ENCODE data around the gene LRRC7.
"Not testable (repeated sequence)": the region's sequence is repeated elsewhere in the genome, so short reads cannot be mapped to it uniquely, and the experiment has no call there.

LRRC7 gene

DNA sequence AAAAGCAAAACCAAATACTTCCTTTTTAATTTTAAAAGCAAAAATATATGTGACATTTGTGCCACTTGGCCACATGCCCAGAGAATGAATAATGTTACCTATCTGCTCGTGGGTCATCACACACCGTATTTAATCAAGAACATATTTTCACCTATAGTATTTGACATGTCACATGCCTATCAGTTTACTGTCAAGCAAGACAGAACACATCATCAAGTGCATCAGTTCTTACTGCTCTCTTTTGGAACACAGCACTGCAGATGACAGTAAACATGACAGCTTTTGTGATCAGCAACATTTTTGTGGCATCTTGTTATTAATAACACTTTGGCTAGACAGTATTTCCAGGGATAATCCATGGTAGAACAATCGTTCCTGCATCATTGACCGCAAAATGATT lies 134.4 kb downstream of the LRRC7 start:
- DNase-seq, result no peak

DNA sequence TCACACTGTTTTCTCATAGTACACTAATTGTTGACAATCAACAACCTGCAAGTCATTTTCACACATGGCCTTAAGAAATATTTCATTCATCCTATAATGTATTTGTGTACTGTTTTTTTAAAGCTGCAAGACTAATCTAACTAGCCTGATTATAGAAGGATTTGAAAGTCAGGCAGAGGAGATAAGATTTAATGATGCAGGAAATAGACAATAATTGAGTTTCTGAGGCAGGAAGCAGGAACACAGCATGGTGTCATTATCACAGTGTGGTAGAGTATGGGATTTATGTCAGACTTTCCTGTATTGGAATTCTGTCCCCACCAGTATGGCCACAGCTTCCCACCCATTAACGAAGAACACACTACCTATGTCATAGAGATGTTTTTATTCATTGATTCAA lies 138.8 kb downstream of the LRRC7 start:
- DNase-seq, result no peak

DNA sequence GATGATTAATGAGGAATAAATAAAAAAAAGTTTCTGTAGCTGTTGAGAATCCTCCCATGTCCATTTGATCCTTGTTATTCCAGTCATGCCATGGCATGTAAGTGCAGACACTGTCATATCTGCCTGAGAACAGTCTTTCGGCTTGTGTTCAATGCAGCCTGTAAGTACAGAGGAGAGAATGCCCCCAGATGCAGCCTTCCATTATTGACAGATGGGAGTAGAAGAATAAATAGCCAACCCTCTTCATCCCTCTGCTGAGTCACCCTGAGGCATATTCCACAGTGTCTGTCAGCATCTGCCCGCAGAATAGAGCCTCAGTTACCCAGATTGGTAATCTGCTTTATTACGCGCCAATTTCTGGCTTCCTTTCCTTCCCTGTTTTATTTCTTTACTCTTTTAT lies 139.4 kb downstream of the LRRC7 start:
- no peak for DNase-seq

DNA sequence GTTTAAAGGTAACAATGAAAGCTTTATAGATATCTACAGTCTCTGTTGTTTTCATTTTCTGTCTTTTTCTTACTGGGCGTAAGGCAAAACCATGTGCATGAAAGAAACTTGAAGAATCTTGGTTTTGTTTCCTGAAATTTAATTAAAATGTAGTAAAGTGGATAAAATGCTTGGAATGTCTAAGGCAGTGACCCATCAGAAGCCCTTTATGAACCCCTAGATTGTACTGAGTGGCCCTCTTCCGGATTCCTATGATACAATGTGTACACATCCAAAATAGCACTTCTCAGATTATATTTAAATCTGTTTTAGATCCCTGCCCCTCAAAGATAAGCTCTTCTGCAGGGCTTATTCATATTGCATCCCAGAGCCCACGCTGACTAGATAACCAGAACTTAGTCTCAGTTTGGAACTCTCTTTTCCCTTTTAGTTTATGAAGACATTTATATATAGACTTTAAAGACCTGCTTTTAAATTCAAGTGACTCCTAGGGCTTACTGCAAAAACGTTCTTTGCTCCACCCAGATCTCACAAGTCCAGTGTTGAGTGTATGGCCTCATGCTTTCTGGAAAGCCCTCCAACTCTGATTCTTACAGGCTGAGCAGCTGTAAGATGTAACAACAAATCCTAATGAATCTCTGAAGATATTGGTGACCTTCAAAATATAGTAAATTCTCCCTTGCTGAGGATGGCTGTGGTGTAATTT lies 142.9 kb downstream of the LRRC7 start:
- no peak for DNase-seq

DNA sequence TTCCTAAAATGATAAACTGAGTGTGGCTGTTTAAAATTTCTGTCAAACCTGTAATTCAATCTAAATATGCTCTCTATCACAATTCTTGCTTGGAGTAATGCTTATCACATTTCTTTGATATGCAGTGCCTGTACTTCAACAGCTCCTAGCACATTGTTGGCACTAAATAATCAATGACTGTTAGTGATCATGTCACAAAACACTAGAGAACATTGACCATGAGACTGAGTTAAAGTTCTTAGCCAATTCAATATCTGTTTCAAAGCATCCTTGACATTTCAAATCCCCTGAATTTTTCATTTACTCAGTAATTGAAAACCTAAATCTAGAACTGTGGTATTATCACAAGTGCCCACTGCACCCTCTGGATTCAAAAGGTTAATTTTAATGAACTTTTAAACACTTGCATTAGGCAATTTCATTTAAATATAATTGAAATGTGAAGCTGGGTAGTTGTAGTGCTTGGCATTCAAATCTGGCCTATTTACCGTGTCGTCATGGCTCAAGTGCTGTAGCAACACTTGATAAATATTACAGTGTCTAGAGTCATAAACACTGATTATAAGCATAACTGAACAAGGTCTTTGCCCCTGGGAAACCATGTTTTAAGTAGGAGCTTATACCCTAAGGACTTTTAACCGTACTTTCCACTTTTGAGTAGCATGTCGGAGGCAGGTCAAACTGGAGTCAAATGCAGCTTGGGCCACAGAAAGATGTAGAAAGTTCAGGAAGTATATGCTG lies 143.6 kb downstream of the LRRC7 start:
- DNase-seq, result no peak

DNA sequence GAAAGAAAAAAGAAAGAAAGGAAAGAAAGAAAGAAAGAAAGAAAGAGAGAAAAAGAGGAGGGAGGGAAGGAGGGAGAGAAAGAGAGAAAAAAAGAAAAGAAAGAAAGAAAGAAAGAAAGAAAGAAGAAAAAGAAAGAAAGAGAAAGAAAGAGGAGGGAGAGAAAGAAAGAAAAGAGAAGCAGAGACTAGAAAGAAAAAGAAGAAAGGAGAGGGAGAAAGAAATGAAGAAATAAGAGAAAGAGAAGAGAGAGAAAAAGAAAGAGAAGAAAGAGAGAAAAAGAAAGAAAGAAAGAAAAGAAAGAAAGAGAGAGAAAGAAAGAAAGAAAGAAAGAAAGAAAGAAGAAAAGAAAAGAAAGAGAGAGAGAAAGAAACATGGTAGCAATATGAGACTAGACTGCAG lies 150.1 kb downstream of the LRRC7 start:
- DNase-seq, result not testable (repeated sequence)

DNA sequence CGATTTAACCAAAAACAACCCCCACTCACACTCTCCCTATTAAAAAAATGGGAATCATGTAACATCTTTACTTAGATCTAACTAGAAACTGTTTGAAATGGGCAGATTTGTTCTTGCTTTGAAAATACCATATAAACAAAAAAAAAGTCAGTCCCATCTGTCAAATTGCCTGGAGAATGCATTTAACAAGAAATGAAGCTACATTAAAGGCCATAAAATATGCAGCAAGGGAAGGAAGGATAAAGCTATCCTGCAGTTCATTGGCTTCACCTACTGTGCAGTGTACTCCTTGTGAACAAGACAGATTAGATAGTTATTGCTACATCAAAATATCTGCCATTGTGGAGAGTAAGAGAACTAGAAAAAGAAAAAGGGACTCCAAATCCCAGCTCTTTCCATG lies 160.5 kb downstream of the LRRC7 start:
- no peak for DNase-seq

DNA sequence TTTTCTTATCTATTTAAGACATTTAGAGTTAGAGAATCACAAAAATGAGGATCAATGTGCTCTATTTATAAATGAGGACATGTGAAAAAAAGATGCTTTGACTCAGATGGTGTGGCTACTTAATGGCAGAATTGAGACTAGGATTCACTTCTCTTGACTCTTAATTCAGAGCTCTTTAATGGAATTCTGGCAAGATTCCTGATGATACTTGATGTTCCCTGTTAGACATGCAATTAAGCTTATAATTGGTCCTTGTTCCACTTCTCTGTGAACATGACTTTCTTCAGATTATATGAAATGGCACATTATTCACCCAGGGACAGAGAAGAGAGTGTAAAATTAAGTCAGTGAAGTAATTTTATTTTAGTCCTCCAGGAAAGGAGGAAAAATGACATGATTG lies 165.3 kb downstream of the LRRC7 start:
- DNase-seq, result no peak

DNA sequence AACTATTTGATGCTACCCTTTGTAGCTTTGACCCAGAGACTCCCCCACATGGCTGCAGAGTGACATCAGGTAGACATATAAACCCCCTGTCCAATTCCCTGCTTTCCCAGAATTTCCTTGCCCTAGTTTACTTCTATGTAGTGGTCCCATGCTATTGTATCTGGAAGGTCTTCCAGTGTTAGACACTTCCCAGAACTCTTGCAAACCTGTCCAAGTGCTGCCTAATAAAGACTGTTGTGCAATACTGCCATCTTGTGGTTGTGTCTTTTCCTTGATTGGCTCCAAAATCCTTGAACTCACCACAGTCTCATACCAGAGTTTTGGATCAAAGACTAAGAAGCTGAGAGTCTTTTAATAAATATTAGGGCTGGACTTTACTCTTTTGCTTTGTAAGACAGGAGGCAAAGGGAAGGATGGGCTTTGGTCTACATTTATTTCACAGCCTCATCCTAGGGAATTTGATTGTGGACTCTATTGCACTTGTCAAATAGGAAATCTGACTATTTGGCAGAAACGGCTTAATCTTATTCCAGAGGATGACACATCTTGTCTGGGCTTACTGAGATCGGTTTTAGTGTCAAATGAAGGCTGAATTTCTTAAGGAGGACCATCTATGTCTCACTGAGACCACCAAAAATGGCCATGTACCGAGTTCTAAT lies 169.9 kb downstream of the LRRC7 start:
- DNase-seq, result no peak

DNA sequence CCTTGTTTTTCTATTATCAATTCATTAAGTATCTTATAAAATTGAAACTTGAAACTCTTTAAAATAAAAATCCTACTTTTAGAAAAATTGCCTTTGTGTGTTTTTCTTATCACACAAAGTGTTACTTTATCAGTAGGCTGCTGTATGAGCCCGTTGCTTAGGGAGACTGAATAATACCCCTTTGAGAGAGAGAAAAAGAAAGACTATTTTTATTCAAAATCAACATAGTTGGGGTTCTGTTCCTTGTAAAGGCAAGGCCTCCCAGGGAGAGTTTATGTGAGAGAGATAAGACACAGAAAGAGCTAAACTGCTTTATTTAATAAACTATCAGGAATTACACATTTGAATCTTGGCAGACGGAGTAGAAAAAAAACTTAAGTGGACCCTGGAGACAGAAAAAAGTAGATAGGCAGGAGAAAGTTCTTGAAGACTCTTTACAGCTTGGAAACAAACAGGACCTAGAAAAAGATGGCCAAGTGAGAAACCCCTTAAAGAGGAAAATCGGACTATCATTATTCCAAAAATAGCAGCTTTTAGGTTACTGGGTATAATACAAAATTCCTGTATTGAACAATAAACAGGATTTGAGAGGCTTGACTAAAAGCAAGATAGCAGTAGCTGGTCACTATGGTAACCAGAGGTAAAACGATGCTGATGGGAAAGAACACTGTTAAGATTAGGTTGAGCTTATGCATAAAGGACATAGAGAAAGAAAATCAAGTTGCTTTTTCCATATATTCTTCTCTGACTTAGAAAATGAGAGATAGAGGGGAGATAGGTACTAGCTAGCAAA lies 170.9 kb downstream of the LRRC7 start:
- DNase-seq, result no peak

DNA sequence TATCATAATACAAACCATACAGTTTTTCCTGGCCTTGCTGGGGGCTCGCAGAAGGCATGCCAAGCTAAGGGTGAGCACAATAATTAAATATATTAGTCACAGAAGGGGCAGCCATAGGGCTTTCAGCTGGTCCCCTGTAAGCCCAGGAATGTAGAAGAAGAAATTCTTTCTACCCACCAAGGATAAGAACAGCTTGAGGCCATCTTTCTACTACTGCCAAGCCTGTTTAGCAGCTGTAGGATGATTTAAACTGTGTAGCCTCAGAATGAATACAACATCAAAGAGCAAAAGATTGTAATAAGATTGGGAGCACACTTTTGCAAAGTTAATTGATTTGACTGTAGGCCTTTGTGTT lies 171.5 kb downstream of the LRRC7 start:
- no peak for DNase-seq

DNA sequence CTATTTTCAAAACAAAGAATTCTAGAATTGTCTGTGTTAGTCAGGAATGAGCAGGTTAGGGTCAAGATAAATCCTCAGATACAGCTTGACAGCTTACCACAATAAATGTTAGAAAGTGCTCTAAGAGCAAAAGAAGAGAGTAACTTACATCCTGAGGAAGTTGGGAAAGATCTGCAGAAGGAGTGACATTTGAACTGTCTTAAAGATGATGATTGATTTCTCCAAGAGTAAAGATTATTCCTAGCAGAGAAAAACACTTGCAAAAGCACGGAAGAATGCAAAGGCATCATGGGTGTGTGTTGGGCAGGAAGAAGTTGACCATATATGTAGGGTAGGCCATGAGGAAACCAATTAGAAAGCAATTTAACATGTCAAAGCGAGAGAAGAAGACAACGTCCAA lies 175.4 kb downstream of the LRRC7 start:
- DNase-seq, result no peak

DNA sequence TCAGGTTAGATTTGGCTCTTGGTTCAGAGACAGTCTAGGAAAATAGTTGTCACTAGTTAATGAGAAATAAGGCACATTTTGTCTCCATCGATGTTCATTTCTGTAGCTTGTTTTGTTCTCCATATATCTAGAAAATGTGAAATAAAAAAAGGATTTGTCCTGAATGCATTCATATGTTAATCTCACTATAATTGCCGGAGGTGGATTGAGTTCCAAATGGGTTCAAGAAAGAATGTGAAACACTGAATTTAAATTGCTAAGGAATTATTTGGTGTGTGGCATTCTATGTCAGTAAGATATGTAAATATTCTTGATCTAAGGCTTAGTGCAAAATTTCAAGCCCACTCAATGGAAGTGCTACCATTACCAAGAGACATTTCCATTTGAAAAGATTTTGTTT lies 176.7 kb downstream of the LRRC7 start:
- no peak for DNase-seq

DNA sequence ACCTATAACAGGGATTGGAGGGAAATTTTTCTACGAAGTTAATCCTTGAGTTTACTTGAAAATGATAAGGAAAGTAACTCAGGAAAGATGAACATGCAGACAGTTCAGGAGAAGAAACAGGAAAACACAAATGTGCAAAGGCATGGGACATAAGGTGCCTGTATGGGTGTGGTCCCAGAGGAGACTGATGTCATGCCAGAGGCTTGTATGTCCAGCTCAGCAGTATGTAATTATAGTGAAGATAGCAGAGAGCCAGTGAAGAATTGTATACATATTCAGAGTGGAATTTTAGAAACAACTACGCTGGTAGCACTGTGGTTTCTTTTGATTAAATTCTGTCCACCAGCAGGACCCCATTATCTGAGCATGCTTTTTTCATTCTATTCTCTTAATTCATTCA lies 179.5 kb downstream of the LRRC7 start:
- no peak for DNase-seq

DNA sequence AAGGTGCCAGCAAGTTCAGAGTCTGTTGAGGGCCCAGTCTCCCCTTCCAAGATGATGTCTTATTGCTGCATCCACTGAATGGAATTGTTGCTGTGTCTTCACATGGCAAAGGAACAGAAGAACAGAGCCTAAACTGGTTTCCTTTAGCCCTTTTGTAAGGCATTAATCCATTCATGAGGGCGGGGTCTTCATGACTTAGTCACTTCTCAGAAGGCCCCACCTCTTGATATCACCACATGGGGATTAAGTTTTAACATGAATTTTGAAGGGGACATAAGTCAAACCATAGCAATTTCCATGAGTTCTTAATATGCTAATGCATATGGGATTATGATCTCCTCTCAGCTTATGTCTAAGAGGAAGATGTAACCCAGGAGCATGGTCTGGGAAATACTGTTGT lies 182.9 kb downstream of the LRRC7 start:
- DNase-seq, result no peak

DNA sequence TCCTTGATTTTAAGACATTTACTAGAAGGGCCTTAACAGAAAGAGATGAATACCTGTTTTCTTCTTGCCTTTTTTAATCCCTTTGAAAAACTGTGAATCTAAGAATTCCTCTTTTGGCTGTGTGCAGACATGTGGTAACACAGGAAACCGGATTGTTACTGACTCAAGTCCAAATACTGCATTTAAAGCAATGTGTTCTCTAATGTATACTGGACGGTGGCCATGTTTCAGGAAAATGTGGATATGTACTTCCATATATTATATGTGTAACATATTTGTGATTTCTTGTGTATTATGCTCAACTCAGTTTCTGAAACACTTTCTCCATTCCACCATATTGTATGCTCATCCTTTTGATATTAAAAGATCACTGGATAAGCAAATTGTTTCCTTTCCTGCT lies 185.1 kb downstream of the LRRC7 start:
- no peak for DNase-seq

DNA sequence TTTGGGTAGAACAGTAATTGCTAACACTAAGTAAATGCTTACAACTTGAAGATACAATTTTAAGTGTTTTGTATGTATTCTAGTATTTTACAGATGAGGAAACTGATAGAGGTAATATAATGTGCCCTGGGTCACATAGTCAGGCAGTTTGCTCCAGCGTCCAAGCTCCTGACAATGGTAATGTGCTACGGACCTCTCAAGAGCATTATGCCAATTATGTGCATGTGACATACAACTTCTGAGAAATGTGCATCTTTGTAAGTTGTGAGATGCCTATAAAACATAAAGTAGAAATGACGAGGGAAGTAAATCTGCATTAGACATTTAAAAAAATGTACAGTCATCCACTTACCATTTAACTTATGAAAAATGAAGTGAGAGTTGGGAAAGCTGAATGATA lies 186.8 kb downstream of the LRRC7 start:
- DNase-seq, result no peak

DNA sequence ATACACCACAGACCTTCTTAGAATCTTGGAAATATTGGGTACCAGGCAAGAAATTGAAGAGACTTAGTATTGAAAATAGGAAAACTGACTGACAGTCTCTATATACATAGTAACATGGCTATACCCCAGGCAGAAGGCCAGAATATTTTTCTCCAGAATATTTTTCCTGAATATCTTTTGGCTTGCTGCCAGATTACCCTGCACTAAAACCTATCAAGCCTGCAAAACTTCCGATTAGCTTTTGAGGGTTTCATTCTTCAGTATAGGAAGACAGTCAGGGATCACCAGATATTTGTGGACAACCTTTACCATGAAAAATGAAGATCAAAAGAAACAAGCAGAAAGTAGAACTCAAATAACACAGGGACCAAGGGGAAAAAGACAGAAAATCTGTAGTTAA lies 187.9 kb downstream of the LRRC7 start:
- no peak for DNase-seq

DNA sequence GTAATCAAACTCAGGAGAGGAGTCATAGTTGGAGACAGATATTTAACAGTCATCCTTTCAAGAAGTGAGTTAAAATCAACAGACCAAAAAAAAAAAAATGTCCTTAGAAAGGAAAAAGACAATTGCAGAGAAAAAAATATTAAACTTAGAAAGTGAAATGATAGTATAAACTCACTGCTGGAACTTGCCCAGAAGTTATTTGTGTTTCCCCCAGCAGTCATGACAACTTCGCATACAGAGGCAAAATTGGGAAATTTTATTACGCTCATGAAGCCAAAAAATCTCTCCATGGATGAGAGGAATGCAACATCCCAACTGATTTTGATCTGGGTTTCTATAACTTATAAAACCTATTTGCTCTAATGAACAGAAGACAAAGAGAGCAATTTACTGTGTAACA lies 198.2 kb downstream of the LRRC7 start:
- DNase-seq, result no peak

DNA sequence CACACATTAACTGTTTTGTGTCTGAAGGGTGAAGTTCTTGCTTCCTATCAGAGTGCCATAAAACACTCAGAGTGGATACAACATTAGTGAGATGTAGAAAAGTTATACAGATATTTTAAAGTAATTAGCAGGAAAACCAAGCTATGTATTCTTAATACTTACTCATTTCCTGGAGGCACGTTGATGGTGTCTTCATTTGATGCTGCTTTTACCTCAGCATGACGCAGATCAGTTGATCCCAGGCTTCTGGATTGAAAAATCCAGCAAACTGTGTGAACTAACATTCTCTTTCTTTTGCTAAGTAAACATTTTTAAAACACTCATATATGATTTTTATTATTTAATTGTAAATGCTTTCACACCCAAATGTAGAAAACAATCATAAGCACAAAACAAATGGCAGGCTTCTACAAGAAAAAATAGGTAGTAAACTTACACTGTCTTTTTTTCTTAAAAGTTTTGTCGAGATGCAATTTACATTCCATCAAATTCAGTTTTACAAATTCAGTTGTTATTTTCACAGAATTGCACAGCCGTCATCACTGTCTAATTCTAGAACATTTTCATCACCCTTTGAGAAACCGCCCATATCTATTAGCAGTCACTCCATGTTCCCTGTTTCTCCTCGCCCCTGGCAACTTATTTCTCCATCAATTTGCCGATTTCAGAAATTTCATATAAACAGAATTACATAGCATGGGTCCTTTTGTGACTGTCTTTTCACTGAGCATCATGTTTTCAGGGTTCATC lies 198.9 kb downstream of the LRRC7 start:
- no peak for DNase-seq

DNA sequence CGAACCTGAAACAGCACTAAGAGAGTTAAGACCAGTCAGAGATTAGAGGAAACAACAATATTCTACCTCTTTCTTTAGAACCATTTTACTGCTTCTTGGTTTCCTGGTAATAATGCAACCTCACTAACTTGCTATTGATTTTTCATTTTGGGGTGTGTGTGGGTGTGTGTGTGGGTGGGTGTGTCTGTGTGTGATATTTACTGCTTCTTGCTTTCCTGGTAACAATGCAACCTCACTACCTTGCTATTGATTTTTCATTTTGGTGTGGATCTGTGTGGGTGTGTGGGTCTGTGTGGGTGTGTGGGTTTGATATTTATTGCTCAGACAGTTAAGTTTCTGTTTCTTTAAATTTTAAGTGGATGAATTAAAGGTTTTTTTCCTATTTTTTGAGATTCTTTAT lies 208.8 kb downstream of the LRRC7 start:
- no peak for DNase-seq

DNA sequence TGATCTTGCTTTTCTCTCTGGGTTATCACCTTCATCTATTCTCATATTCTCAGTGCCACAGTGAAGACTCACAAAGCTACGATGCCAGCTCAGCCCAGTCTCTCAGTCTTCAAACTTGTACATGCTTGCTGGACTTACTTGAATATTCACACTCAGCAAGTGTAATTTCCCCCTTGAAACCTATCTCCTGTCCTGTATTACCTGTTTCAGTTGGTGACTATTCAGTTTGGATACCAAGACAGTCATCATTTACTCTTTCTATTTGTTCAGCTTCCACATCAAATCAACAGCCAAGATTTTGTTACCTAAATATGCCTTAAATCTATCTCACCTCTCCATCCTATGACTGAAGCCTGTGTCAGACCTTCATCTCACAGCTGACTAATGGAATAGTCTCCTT lies 209.7 kb downstream of the LRRC7 start:
- DNase-seq, result no peak

DNA sequence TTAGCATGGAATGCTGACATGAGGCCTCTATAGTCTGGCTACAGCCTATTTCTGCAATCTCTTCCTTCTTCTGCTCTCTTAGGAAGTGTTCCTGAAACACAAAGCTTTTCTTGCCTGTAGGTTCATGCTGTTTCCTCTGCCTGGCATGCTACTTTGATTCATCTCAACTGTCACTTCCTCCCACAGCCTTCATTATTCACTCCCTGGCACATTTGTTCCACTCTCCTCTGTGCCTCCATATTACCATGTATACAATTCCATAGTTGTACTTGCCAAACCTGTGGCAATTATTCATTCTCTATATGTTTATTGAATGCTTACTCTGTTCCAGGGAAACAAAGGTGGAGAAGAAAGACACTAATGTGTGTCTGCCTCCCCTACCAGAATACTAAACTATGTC lies 210.2 kb downstream of the LRRC7 start:
- DNase-seq, result no peak
